HG03103 (cell line): Measurements from ENCODE around the gene TFAP2D.

Source experiments
- ATAC-seq: cut with Tn5 transposase; IDR thresholded peaks from one replicate; pipeline ENCODE4 v1.9.1; 2021; ENCODE audit warnings: low read depth; ENCODE audit not compliant: unreplicated experiment

TFAP2D gene

GRCh38 chr6:50713226-50713625, at the start of gene TFAP2D:
Gene TFAP2D, plus strand, starts transcription at chr6:50713526. Its CDS starts 530 bp downstream, at chr6:50714056.
- no peak for ATAC-seq

DNA sequence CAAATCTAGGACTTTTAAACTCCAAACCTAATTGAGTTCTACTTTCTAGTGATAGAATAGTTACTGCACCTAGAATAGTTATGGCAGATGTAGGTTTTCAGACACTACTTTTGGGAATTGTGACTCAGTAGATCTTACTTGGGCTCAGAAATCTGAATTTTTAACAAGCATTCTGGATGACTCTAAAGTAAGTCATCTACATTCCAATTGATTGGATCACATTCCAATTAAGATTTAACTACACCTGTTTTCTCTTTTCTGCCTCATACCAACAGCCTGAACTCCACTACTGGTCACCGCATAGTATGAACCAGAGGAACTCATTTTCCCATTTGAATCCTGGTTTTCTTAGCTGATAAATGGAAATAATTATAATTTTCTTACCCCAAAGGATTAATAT, 49.5 kb upstream of the TFAP2D start:
- ATAC-seq, result no peak

GRCh38 chr6:50666089-50666488, 47.2 kb upstream of the TFAP2D start:
- no peak for ATAC-seq

GRCh38 chr6:50681213-50681824, 32.0 kb upstream of the TFAP2D start:
- ATAC-seq, result no peak

DNA sequence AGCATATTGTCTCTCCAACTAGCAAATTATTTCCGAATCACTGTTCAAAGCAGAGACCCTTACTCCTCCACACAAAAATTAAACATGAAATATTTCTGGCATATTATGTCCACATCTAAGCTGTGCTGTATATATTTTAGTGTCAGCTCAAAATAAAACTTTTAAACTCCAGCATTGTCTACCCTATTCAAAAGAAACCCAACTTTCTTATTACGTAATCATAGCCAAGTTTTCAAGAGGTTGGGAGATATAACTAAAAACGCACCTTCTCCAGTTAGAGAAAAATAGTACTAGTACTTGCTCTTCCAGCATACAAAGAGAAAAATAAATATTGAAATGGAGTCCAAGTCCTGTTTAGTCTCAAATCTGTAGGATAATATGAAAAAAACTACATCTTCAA, 24.1 kb upstream of the TFAP2D start:
- ATAC-seq, result no peak

GRCh38 chr6:50691814-50692495, 21.4 kb upstream of the TFAP2D start:
- ATAC-seq, result no peak

- no peak for ATAC-seq
Observed at GRCh38 chr6:50698546-50698945, 14.8 kb upstream of the TFAP2D start.

GRCh38 chr6:50699051-50699775, 14.1 kb upstream of the TFAP2D start:
- peak; percentile 60 for ATAC-seq

- no peak for ATAC-seq
Observed at GRCh38 chr6:50706575-50706974, 6.8 kb upstream of the TFAP2D start.

DNA sequence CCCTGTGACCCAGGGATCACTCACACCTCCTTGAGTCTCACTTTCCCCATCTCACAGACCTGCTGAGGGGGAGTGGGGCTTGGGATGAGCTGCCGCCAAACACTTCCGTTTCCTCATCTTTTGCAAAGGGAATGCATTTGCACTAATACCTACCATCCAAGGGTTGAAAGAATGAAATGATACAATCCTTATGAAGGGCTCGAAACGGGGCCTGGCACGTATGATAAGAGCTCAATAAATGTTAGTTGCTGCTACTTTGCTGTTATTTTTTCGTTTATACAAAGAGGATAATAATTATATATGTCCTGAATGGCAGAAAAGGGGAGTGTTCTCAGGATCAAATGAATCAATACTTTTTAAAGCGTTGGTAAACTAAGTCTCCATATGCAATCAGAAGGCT, 6.1 kb upstream of the TFAP2D start:
- ATAC-seq, result no peak

DNA sequence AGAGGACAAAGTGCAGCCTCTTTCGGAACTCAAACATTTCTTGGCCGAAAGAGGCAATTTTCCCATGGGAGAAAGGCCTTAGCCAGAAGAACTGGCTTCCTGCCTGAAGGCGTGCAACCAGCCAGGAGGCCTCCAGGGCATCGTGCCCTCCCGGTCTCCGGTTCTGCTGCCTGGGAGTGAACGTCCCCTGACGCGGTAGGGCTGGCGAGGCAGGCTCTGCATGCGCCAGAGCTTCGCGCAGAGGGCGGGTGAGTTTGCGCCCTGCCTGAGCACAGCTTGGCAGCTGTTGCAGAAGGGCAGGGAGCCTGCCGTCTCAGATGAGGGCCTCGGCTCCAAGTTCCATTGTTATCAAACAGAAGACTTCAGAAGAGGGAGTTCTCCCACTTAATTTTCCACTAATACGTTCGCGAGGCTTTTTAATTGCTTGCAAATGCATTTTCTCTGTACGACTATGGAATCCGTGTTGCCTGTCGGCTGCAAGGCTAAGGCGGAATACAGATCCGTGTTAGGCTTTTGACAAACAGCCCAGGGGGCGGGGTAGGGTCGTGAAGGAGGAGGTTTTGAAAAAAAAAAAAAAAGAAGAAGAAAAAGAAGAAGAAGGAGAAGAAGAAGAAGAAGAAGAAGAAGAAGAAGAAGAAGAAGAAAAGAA, 5.5 kb upstream of the TFAP2D start:
- ATAC-seq, result no peak

GRCh38 chr6:50708664-50709365, 4.5 kb upstream of the TFAP2D start:
- no peak for ATAC-seq

DNA sequence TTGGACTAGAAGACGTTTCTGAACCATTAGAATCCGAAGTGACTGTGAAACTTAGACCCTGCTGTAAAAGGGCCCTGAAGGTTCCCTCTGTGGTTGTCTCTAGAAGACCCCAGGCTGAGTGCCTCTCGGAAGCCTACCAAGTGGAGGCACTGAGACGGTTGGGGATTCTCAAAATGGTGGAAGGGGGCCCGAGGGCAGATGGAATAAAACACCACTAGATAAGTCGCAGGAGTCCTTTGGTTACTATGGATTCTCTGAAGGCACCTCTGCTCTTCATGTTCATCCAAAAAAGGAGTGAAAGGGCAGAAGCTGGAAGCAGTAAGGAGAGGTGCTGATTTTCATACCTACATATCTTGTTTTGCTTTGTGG, 4.0 kb upstream of the TFAP2D start:
- ATAC-seq, result no peak

- no peak for ATAC-seq
Observed at GRCh38 chr6:50711686-50712085, 1.6 kb upstream of the TFAP2D start.

GRCh38 chr6:50712291-50712690, 1.0 kb upstream of the TFAP2D start:
- no peak for ATAC-seq

DNA sequence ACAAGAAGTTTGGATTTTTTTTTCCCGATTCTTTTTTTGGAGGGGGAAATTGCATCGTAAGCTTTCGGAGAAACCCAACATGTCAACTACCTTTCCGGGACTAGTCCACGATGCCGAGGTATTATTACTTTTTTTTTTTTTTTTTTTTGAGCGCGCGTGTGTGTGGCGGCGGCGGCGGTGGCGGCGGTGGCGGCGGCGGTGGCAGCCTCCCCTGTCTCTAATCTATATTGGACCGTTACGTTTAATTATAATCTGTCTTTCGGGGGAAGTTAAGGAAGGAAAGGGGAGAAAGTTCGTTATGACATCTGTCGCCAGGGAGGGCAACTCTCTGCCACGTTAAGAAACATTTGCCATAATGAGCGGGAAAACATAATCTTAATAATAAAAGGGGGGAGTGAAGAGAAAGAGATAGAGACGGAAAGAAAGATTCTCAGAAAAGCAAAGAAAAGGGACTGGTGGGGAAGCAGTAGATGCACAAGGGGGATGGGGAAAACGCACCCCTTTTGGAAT, 706 bp downstream of the TFAP2D start:
- ATAC-seq, result no peak

DNA sequence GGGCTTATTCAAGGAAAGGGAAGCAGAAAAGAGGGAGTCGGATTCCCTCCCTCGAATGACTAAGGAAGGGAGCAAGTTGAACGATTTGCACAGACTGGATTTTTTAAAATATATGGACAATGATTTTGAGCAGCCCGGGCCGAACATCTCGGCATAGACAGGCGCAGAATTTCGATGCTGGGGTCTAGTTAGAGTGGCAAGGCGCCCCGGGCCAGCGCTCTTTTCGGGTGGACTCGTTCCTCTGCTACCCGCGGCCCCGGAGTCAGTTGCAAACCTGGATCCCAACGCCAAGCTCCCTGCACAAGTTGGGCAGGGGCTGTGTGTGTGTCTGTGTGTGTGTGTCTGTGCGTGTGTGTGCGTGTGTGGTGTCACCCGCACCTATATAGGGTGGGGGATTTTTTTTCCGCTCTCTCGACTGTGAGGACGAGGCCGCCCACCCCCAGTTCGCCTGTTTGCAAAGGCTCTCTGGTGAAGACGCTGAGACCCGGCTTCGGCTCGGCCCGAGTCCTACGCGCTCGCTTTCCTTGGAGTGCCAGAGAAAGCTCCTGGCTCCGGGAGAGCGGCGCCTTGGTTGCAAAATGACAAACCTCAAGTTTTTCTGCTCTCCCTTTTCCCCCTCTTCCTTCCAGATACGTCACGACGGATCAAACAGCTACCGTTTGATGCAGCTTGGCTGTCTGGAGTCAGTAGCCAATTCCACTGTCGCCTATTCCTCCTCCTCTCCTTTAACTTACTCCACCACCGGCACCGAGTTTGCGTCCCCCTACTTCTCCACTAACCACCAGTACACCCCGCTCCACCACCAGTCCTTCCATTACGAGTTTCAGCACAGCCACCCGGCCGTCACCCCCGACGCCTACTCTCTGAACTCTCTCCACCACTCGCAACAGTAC, 1.4 kb downstream of the TFAP2D start:
- no peak for ATAC-seq

DNA sequence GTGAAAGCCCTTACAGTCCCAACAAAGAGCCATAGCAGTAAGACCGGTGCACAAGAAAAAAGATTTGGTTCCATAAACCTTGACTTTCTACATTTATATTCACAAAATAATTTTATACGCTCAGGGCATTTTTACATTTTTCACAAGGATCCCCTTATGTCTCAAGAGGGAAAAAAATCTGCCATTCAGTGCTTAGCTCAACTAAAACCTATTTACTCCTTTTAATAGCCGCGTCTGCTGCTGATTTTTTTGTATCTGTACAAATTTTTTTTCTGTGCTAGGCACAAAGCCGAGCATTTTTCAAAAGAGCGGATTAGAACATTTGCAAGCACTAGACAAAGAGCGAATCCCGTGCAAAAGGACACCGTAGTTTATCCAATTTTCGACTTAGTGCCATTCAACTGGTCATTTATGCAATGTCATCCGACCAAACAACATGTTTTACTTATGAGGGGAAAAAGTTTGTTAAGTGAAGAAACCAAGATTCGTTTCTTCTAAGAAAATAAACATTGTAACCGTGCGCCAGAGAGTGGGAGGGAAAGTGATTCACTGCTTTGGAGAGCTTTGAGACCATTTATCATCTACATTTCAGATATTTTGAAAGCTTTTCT, 3.7 kb downstream of the TFAP2D start:
- no peak for ATAC-seq
